MM.1S (cell line): ENCODE data around the gene EPHA3.

Experiments used
- DNase-seq: peaks from one replicate; pipeline ENCODE4 v3.0.0-alpha.2; 2015
- H2AFZ ChIP-seq: fragments of 300-600 bp; sonication (generic); 2 replicates; pipeline ENCODE4 v1.6.0; 2016; ENCODE audit warnings: antibody characterized with exemption, low read length
- H3F3A ChIP-seq: fragments of 300-600 bp; sonication (generic); 2 replicates; pipeline ENCODE4 v1.6.1; 2016; ENCODE audit warnings: mild to moderate bottlenecking, antibody characterized with exemption, low read length, moderate library complexity, mixed read lengths; ENCODE audit not compliant: insufficient read depth
- H3K27ac ChIP-seq: fragments of 300-600 bp; sonication (generic); 2 replicates; pipeline ENCODE4 v1.5.1; 2016; ENCODE audit warnings: mild to moderate bottlenecking, low read length
- H3K27me3 ChIP-seq: fragments of 300-600 bp; sonication (generic); replicated peaks from 2 replicates; pipeline ENCODE4 v1.6.0; 2016; ENCODE audit warnings: low read length; ENCODE audit not compliant: insufficient read depth
- H3K36me3 ChIP-seq: fragments of 300-600 bp; sonication (generic); replicated peaks from 2 replicates; pipeline ENCODE4 v1.6.1; 2016; ENCODE audit warnings: mild to moderate bottlenecking, low read length, mixed read lengths; ENCODE audit not compliant: insufficient read depth
- H3K4me1 ChIP-seq: fragments of 300-600 bp; sonication (generic); 2 replicates; pipeline ENCODE4 v1.6.1; 2016; ENCODE audit warnings: low read length, mixed read lengths
- H3K4me2 ChIP-seq: fragments of 300-600 bp; sonication (generic); 2 replicates; pipeline ENCODE4 v1.6.0; 2016; ENCODE audit warnings: low read depth, low read length
- H3K4me3 ChIP-seq: fragments of 300-600 bp; sonication (generic); 2 replicates; pipeline ENCODE4 v1.5.1; 2016; ENCODE audit warnings: low read length, mixed read lengths
- H3K79me2 ChIP-seq: fragments of 300-600 bp; sonication (generic); 2 replicates; pipeline ENCODE4 v1.6.1; 2016; ENCODE audit warnings: mixed run types, low read length, mixed read lengths
- H3K9ac ChIP-seq: fragments of 300-600 bp; sonication (generic); 2 replicates; pipeline ENCODE4 v1.6.1; 2016; ENCODE audit warnings: low read length, mixed read lengths
- H3K9me2 ChIP-seq: fragments of 300-600 bp; sonication (generic); replicated peaks from 2 replicates; pipeline ENCODE4 v1.6.1; 2016; ENCODE audit warnings: mild to moderate bottlenecking, low read length, mixed read lengths; ENCODE audit not compliant: insufficient read depth
- H3K9me3 ChIP-seq: fragments of 300-600 bp; sonication (generic); replicated peaks from 2 replicates; pipeline ENCODE4 v1.6.1; 2016; ENCODE audit warnings: mild to moderate bottlenecking, low read length, mixed read lengths; ENCODE audit not compliant: insufficient read depth
- H4K20me1 ChIP-seq: fragments of 300-600 bp; sonication (generic); 2 replicates; pipeline ENCODE4 v1.6.1; 2016; ENCODE audit warnings: mild to moderate bottlenecking, low read length, moderate library complexity, mixed read lengths; ENCODE audit not compliant: insufficient read depth
- EZH2 ChIP-seq: fragments of 300-600 bp; sonication (generic); optimal IDR thresholded peaks from 2 replicates; pipeline ENCODE3; 2017; ENCODE audit warnings: low read depth, mild to moderate bottlenecking, antibody characterized with exemption, low read length, mixed read lengths
- EZH2phosphoT487 ChIP-seq: fragments of 300-600 bp; sonication (generic); IDR thresholded peaks from 2 replicates; pipeline ENCODE4 v1.6.1; 2018; ENCODE audit warnings: antibody characterized with exemption, low read length
- TF ChIP-seq, protein P1 (sequence below): fragments of 300-600 bp; sonication (generic); IDR thresholded peaks from 2 replicates; pipeline ENCODE4 v1.5.1; 2016; ENCODE audit warnings: antibody characterized with exemption, low read length, mixed read lengths

The EPHA3 gene

GRCh38 chr3:89186456-89186855, 79.0 kb downstream of the EPHA3 start:
- no peaks in the 10 kb centered on the region for H4K20me1 ChIP-seq
- no peak overlapping the region for H2AFZ ChIP-seq
- no peaks in the 10 kb centered on the region for H3K4me1 ChIP-seq
- H3K9ac ChIP-seq, result no peak overlapping the region
- H3K4me3 ChIP-seq, result no peak overlapping the region
- no peaks in the 10 kb centered on the region for H3K27me3 ChIP-seq
- H3K27ac ChIP-seq, result no peak overlapping the region
- H3K9me3 ChIP-seq, result no peaks in the 10 kb centered on the region
- no peaks in the 10 kb centered on the region for H3K9me2 ChIP-seq
- no peaks in the 10 kb centered on the region for H3F3A ChIP-seq
- TF ChIP-seq, protein P1, sequence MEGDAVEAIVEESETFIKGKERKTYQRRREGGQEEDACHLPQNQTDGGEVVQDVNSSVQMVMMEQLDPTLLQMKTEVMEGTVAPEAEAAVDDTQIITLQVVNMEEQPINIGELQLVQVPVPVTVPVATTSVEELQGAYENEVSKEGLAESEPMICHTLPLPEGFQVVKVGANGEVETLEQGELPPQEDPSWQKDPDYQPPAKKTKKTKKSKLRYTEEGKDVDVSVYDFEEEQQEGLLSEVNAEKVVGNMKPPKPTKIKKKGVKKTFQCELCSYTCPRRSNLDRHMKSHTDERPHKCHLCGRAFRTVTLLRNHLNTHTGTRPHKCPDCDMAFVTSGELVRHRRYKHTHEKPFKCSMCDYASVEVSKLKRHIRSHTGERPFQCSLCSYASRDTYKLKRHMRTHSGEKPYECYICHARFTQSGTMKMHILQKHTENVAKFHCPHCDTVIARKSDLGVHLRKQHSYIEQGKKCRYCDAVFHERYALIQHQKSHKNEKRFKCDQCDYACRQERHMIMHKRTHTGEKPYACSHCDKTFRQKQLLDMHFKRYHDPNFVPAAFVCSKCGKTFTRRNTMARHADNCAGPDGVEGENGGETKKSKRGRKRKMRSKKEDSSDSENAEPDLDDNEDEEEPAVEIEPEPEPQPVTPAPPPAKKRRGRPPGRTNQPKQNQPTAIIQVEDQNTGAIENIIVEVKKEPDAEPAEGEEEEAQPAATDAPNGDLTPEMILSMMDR, result no peak
- no peak for TF ChIP-seq EZH2
- no peak for TF ChIP-seq EZH2phosphoT487
- no peak overlapping the region for H3K4me2 ChIP-seq
- H3K36me3 ChIP-seq, result no peaks in the 10 kb centered on the region
- H3K79me2 ChIP-seq, result no peaks in the 10 kb centered on the region
- no peak for DNase-seq

DNA sequence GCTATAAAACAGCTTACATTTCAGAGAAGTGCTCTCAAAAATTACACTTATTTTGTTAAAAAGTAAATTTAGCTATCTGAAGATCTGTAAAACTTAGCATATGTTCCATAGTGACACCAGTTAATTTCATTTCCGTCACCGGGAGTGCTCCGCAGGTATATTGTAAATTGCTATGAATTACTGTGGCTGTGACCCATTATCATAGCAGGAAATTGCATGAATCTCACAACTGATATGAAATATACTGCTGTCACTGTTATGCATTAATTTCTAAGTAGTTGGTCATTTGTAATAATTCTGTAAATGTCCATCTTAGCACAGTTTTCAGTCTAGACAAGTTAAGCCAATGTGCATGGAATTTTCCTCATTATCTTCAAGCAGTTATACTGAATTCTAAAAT, 91.2 kb downstream of the EPHA3 start:
- Histone ChIP-seq H3K4me1 (no peaks in the 10 kb centered on the region), H3K9ac (no peak overlapping the region), H3F3A (no peaks in the 10 kb centered on the region), H3K4me2 (no peak overlapping the region), H4K20me1 (no peaks in the 10 kb centered on the region), H3K4me3 (no peak overlapping the region), H3K27ac (no peak overlapping the region), H3K79me2 (no peaks in the 10 kb centered on the region), H3K27me3 (no peaks in the 10 kb centered on the region), H3K9me3 (no peaks in the 10 kb centered on the region), H3K9me2 (no peaks in the 10 kb centered on the region), H3K36me3 (no peaks in the 10 kb centered on the region), H2AFZ (no peak overlapping the region)
- no peak for DNase-seq
- TF ChIP-seq EZH2, result no peak
- TF ChIP-seq, protein P1, result no peak
- no peak for TF ChIP-seq EZH2phosphoT487

DNA sequence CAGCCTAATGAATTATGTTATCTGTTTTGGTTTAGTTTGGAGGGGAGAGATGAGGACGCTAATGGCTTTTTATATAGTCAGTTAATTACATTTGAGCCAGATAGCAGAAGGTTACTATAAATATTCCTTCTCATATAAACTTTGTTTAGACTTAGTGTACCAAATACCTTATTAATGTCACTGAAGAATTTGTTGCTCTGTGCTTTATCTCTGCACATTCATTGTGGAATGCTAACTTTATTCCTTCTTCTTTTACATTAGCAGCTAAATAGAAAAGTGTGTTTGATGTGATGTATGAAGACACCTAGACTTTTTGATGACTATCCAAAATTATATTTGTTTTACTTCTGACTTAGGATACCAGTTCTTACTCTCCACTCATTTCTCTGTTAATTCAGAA, 105.2 kb downstream of the EPHA3 start:
- Histone ChIP-seq H4K20me1 (no peaks in the 10 kb centered on the region), H3K27ac (no peak overlapping the region), H3K4me2 (no peak overlapping the region), H3K36me3 (no peaks in the 10 kb centered on the region), H2AFZ (no peak overlapping the region), H3K4me3 (no peak overlapping the region), H3K4me1 (no peaks in the 10 kb centered on the region), H3K9me3 (no peaks in the 10 kb centered on the region), H3K9me2 (no peaks in the 10 kb centered on the region), H3K79me2 (no peaks in the 10 kb centered on the region), H3K9ac (no peak overlapping the region), H3F3A (no peaks in the 10 kb centered on the region), H3K27me3 (no peaks in the 10 kb centered on the region)
- DNase-seq, result no peak
- TF ChIP-seq EZH2phosphoT487 (no peak), EZH2 (no peak)
- TF ChIP-seq, protein P1, result no peak
